HFFc6 (cell line): ENCODE data around the gene SLC7A8. TPM values are rescaled to one million over a fixed set of nuclear protein-coding genes. Genes with fewer than 3 reads are reported as not detected.

ENCODE experiments used
- DNase-seq: peaks from one replicate; pipeline ENCODE4 v3.0.0-alpha.2; 2018
- H3K27ac Mint-ChIP-seq: 2 replicates; pipeline ENCODE4 v1.8.0; 2020; ENCODE audit warnings: mild to moderate bottlenecking, mixed read lengths
- H3K27me3 Mint-ChIP-seq: 2 replicates; pipeline ENCODE4 v1.8.0; 2021; ENCODE audit warnings: mild to moderate bottlenecking, moderate library complexity, mixed read lengths; ENCODE audit not compliant: insufficient read depth
- H3K36me3 Mint-ChIP-seq: 2 replicates; pipeline ENCODE4 v1.8.0; 2021; ENCODE audit warnings: low read depth, mixed read lengths
- H3K4me1 Mint-ChIP-seq: 2 replicates; pipeline ENCODE4 v1.8.0; 2020; ENCODE audit warnings: low read depth, mixed read lengths
- H3K4me3 Mint-ChIP-seq: 2 replicates; pipeline ENCODE4 v1.8.0; 2020; ENCODE audit warnings: mild to moderate bottlenecking, moderate library complexity, mixed read lengths
- H3K9me3 Mint-ChIP-seq: 2 replicates; pipeline ENCODE4 v1.8.0; 2020; ENCODE audit warnings: mild to moderate bottlenecking, mixed read lengths
- total RNA-seq, 6 experiments: library from RNA; stranded (reverse); fragmentation: NEBNext Ultra II Directional; extraction: Animal tissue kit (Norgen Biotek cat#: 25700); gene quantifications; 2 replicates in 1 of 6; 3 replicates in 5 of 6; pipeline ENCODE4 v1.2.3, GENCODE V29; 2021
- TF ChIP-seq, protein P1 (sequence below): fragments of 200-600 bp; sonication (generic); IDR thresholded peaks from 2 replicates; pipeline ENCODE4 v1.5.0; 2021; ENCODE audit warnings: antibody characterized with exemption, mild to moderate bottlenecking

Gene SLC7A8
- total RNA-seq, 6 experiments from 2014 or later: 13.0 to 24.2 (median 23.3) TPM

DNA sequence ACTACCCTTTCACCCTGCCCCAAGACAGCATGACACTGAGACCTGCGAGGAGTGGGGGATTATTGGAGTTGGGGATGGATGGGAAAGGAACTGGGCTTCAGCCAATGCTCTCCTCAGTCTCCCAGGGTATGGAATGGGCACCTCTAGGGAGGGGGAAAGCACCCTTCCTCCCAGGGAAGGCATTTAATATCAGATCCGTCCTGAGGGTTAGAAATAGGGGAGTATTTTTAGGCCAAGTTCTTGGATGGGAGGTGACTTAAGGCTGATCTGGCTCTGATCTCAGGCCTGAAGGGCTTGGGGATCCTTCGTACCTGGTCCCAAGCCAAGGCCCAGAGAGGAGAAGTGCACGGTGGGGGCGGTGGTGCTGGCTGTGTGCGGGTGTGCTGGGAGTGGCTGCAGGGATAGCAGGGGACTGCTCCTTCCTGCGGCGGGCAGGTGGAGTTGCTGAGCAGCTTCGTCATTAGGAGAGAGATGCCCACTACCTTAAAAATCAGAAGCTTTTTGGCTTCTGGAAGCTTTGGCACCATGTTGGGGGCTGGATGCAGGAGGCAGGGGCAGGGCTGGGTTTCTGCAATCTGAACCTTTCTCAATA, 57.4 kb downstream of the SLC7A8 start:
- Mint-ChIP-seq H3K27me3 (no peaks in the 10 kb centered on the region; the same call in none of the 2 replicates), H3K9me3 (no peaks in the 10 kb centered on the region)
- no peak for DNase-seq

DNA sequence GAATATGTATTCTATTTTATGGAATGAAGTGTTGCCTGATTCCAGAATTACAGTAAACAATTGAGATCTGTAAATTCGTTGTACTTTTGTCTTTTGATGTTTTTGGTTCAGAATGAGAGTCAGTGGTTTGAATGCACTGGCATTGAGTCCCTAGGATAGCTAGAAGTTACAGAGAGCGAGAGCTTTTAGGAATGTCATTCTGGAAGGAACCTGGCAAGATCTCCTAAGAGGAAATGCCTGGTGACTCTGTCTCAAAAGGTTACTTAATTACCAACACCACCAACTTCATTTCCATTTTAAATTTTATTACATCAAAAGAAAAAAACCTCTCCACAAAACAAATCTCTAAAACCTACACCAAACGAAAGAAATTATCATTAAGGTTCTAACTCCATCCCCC, 58.4 kb downstream of the SLC7A8 start:
- Mint-ChIP-seq H3K36me3 (peaks cover 11% of the 10 kb centered on the region), H3K27ac (no peak overlapping the region), H3K4me3 (no peak overlapping the region), H3K4me1 (peaks cover 47% of the 10 kb centered on the region), H3K27me3 (no peaks in the 10 kb centered on the region; the same call in none of the 2 replicates), H3K9me3 (no peaks in the 10 kb centered on the region)
- TF ChIP-seq, protein P1, sequence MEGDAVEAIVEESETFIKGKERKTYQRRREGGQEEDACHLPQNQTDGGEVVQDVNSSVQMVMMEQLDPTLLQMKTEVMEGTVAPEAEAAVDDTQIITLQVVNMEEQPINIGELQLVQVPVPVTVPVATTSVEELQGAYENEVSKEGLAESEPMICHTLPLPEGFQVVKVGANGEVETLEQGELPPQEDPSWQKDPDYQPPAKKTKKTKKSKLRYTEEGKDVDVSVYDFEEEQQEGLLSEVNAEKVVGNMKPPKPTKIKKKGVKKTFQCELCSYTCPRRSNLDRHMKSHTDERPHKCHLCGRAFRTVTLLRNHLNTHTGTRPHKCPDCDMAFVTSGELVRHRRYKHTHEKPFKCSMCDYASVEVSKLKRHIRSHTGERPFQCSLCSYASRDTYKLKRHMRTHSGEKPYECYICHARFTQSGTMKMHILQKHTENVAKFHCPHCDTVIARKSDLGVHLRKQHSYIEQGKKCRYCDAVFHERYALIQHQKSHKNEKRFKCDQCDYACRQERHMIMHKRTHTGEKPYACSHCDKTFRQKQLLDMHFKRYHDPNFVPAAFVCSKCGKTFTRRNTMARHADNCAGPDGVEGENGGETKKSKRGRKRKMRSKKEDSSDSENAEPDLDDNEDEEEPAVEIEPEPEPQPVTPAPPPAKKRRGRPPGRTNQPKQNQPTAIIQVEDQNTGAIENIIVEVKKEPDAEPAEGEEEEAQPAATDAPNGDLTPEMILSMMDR: no peak
- no peak for DNase-seq

More for the DNA sequence above, 57.4 kb downstream of the SLC7A8 start:
- H3K27ac Mint-ChIP-seq: no peak overlapping the region
- TF ChIP-seq, protein P1: no peak
- no peak overlapping the region for H3K4me3 Mint-ChIP-seq
- H3K36me3 Mint-ChIP-seq: peaks cover 11% of the 10 kb centered on the region
- peaks cover 43% of the 10 kb centered on the region for H3K4me1 Mint-ChIP-seq

GRCh38 chr14:23124337-23124954, 59.0 kb downstream of the SLC7A8 start:
- Mint-ChIP-seq H3K4me3 (no peak overlapping the region), H3K27ac (no peak overlapping the region), H3K4me1 (peaks cover 49% of the 10 kb centered on the region), H3K36me3 (peaks cover 11% of the 10 kb centered on the region), H3K27me3 (no peaks in the 10 kb centered on the region; the same call in none of the 2 replicates), H3K9me3 (no peaks in the 10 kb centered on the region)
- TF ChIP-seq, protein P1: no peak
- DNase-seq: no peak

GRCh38 chr14:23123419-23123818, 60.0 kb downstream of the SLC7A8 start:
- peaks cover 56% of the 10 kb centered on the region for H3K4me1 Mint-ChIP-seq
- no peak overlapping the region for H3K27ac Mint-ChIP-seq
- DNase-seq: no peak
- no peak overlapping the region for H3K4me3 Mint-ChIP-seq
- peaks cover 6% of the 10 kb centered on the region for H3K36me3 Mint-ChIP-seq
- H3K9me3 Mint-ChIP-seq: no peaks in the 10 kb centered on the region
- H3K27me3 Mint-ChIP-seq: no peaks in the 10 kb centered on the region; the same call in 1 of the 2 replicates
- TF ChIP-seq, protein P1: no peak

DNA sequence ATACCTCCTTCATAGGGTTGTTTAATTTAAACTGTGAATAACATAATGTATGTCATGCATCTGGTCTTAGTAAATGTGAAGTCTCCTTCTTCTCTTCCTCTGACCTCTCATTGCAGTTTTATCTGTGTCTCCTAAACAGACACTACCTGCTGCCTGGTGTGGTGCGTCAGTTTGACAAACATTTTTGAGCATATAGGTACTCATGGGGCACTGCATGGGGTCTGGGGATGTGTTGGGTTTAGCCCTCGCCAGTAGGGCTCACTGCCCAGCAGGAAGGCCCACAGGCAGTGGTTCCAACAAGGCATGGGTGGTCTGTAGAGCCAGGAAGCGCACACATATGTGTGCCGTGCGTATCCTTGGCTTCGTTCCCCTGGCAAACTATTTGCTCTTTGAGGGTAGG, 61.4 kb downstream of the SLC7A8 start:
- Mint-ChIP-seq H3K9me3 (no peaks in the 10 kb centered on the region), H3K27ac (no peak overlapping the region), H3K27me3 (peaks cover 2% of the 10 kb centered on the region), H3K36me3 (no peaks in the 10 kb centered on the region), H3K4me3 (no peak overlapping the region), H3K4me1 (peaks cover 56% of the 10 kb centered on the region)
- TF ChIP-seq, protein P1: no peak
- no peak for DNase-seq
